HG03442 (cell line): Measurements from ENCODE around the gene SH3BGRL.

Experiments
- ATAC-seq: cut with Tn5 transposase; IDR thresholded peaks from one replicate; pipeline ENCODE4 v1.9.1; 2021; ENCODE audit warnings: mild to moderate bottlenecking, moderate library complexity; ENCODE audit not compliant: unreplicated experiment

SH3BGRL gene

GRCh38 chrX:81201671-81202455 is at the start of gene SH3BGRL, which contains the start of gene HMGN5:
SH3BGRL (plus strand) TSS chrX:81202102; CDS start chrX:81202201, 99 bp downstream.
HMGN5 (minus strand) TSS chrX:81201913; CDS start chrX:81121549, 80,364 bp downstream.
- peak; percentile 93 for ATAC-seq

GRCh38 chrX:81168391-81168790 is 33.5 kb upstream of the SH3BGRL start:
- peak; percentile 54 for ATAC-seq

- no peak for ATAC-seq
Observed at GRCh38 chrX:81174286-81174685, 27.6 kb upstream of the SH3BGRL start.

- ATAC-seq = no peak
Observed at GRCh38 chrX:81195259-81195658, 6.6 kb upstream of the SH3BGRL start.

GRCh38 chrX:81195712-81196111 is 6.2 kb upstream of the SH3BGRL start:
- ATAC-seq = peak; percentile 73

GRCh38 chrX:81201071-81201470 is 831 bp upstream of the SH3BGRL start:
- ATAC-seq = no peak

- no peak for ATAC-seq
Observed at GRCh38 chrX:81202456-81202819, 536 bp downstream of the SH3BGRL start.

GRCh38 chrX:81202943-81203342 is 1.0 kb downstream of the SH3BGRL start:
- no peak for ATAC-seq

GRCh38 chrX:81205551-81205950 is 3.6 kb downstream of the SH3BGRL start:
- ATAC-seq = no peak

GRCh38 chrX:81206476-81206875 is 4.6 kb downstream of the SH3BGRL start:
- ATAC-seq = no peak

- ATAC-seq = no peak
Observed at GRCh38 chrX:81208916-81209315, 7.0 kb downstream of the SH3BGRL start.

- ATAC-seq = no peak
Observed at GRCh38 chrX:81215685-81216084, 13.8 kb downstream of the SH3BGRL start.

GRCh38 chrX:81229229-81229628 is 27.3 kb downstream of the SH3BGRL start:
- no peak for ATAC-seq

GRCh38 chrX:81229901-81230300 is 28.0 kb downstream of the SH3BGRL start:
- no peak for ATAC-seq

- no peak for ATAC-seq
Observed at GRCh38 chrX:81231476-81231875, 29.6 kb downstream of the SH3BGRL start.

- no peak for ATAC-seq
Observed at GRCh38 chrX:81232218-81232617, 30.3 kb downstream of the SH3BGRL start.

- ATAC-seq = no peak
Observed at GRCh38 chrX:81237516-81237915, 35.6 kb downstream of the SH3BGRL start.

GRCh38 chrX:81238166-81238565 is 36.3 kb downstream of the SH3BGRL start:
- ATAC-seq = no peak

- no peak for ATAC-seq
Observed at GRCh38 chrX:81240701-81241331, 38.9 kb downstream of the SH3BGRL start.

- no peak for ATAC-seq
Observed at GRCh38 chrX:81241753-81242152, 39.9 kb downstream of the SH3BGRL start.

- ATAC-seq = no peak
Observed at GRCh38 chrX:81255876-81256275, 54.0 kb downstream of the SH3BGRL start.

- no peak for ATAC-seq
Observed at GRCh38 chrX:81257817-81258216, 55.9 kb downstream of the SH3BGRL start.
